HG03457 (cell line): Measurements from ENCODE around the gene INTS12.
"Not testable (repeated sequence)": the region's sequence is repeated elsewhere in the genome, so short reads cannot be mapped to it uniquely, and the experiment has no call there.

Experiments used
- ATAC-seq: cut with Tn5 transposase; IDR thresholded peaks from one replicate; pipeline ENCODE4 v1.9.1; 2021; ENCODE audit warnings: moderate number of reproducible peaks; ENCODE audit not compliant: unreplicated experiment

Gene INTS12, protein sequence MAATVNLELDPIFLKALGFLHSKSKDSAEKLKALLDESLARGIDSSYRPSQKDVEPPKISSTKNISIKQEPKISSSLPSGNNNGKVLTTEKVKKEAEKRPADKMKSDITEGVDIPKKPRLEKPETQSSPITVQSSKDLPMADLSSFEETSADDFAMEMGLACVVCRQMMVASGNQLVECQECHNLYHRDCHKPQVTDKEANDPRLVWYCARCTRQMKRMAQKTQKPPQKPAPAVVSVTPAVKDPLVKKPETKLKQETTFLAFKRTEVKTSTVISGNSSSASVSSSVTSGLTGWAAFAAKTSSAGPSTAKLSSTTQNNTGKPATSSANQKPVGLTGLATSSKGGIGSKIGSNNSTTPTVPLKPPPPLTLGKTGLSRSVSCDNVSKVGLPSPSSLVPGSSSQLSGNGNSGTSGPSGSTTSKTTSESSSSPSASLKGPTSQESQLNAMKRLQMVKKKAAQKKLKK

DNA sequence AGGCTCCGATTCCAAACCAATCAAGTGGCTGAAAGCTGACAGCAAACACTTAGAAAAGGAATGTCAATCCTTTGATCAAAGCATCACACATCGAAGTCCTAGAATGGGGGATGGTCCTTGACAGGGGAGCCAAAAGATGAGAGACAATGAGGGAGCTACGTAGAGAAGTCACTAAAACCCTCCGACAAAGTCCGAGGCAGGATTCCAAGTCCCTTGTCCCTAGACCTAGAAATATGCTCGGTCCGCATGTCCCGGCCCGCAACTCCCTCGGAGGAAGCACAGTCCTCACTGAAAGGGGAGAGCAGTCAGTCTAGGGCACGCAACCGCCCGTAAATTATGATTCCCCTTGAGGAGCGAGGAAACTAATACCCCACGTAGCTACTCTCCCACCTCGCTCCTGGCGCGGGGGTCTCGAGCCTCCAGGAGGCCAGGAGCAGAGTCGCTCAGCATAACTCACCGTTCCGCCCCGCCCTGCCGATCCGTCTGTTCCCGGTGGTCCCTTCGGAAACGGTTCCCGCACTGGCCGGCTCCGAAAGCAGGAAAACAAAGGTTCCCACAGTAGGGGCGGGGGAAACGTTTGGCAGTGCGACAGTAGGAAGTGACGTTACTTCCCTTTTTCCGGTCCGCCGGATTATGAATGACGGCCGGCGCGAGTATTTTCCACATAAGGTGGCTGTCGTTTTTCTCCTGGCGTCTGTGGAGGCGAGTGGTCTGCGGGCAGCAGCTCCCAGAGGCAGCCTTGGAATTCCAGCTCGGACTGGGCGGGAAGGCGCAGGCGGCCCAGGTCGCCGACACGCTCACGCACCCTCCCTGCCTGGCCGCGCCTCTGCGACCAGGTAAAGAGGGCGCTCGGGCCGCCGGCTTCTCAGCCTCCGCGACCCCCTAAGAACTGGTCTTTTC is at the start of gene INTS12, which contains the start of gene GSTCD:
INTS12 (minus strand) TSS at position 509 of the 900 bp plus-strand sequence. CDS start 8,684 bp downstream, outside the sequence.
GSTCD (plus strand) TSS at position 604 of the 900 bp plus-strand sequence. CDS start 8,830 bp downstream, outside the sequence.
- peak; percentile 72 for ATAC-seq

DNA sequence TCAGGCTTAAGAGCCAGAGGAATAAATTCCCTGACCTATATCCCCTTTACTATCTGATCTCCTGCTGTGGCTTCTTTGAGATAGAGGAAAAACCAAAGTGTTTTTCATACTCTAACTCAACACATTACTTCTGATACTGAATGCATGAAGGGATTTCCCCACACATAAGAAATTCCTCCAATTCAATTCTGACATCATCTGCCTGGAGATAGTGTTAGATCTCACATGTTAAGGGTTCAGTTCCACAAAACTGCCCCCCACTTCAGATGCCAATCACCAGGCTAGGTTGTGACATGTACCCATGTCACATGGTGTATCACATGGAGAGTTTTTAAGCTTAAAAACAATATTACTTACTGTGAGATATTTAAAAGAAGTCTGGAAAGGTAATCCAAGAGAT is 46.9 kb upstream of the INTS12 start:
- ATAC-seq: no peak

DNA sequence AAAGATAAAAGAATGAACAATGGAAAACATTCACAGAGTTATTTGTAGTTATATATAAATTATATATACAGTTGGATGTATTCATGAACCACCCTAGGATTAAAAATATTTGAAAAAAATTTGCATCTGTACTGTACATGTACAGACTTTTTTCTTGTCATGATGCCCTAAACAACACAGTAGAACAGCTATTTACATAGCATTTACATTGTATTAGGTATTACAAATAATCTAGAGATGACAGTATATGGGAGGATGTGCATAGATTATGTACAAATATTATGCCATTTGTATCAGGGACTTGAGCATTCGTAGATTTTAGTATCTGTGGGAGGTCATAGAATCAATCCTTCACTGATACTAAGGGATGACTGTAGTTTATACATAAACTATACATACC is 44.9 kb upstream of the INTS12 start:
- ATAC-seq: no peak

DNA sequence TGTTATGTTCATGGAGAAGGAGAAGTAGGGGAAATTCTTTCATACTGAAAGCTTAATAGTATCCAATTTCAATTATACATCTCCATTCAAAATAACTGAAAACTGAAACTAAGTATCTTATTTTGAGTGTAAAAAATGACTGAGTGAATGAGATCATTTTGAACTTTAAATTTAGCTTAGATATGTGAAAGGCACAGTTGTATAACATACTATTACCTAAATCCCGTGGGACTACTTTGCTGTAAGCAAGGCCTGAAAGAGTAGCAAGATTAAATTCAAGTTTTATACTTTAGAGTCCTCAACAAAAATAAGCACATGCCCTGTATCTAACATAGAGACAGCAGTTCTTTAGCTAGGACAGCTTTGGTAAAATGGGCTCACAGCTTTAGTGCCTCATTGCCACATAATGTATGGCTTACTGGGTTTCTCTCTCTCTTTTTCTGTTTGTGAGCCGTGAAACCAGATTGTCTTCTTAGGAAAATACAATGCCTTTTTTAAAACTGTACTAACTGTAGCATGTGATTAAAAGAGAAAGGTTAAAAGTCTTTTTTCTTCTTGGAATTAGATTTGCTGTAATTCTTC is 43.3 kb upstream of the INTS12 start:
- no peak for ATAC-seq

DNA sequence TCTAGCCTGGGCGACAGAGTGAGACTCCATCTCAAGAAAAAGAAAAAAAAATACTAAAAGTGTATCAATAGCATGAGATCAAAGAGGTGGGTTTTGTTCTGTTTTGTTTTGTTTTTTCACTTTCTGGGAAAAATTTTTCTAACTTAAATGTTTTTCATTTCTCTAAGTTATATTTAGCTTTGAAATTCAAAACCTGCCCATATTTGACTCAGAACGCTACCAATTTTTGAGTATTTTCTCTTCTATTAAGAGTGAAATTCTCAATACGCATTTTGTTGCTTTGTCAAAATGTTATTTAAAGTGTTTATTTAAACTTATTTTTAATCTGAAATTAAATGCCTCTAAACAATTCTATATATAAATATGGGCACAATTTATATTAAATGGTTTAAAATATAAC is 39.7 kb upstream of the INTS12 start:
- ATAC-seq: no peak

DNA sequence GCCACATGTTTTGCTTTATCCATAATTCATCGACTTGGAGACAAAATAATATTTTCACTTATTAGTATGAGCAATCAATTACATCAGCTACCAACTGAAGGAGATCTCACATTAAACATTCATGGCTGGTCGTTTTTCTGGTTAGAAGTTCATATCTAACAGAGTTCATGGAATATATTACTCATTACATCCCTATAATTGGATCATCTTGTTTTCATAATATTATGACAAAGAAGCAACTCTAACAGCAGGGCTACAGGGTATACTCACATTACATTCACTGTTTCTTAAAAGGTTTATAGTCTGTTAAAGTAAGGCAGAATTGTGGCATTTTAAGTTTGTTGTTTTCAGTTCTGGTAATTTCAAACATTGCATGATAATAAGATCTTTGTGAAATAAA is 33.1 kb upstream of the INTS12 start:
- ATAC-seq: no peak

DNA sequence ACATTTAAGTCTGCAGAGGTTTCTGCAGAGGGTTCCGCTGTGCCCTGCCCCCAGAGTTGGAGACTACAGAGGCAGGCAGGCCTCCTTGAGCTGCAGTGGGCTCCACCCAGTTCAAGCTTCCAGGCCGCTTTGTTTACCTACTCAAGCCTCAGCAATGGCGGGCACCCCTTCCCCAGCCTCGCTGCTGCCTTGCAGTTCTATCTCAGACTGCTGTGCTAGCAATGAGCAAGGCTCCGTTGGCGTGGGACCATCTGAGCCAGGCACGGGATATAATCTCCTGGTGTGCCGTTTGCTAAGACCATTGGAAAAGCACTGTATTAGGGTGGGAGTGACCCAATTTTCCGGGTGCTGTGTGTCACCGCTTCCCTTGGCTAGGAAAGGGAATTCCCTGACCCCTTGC is 26.7 kb upstream of the INTS12 start:
- not testable (repeated sequence) for ATAC-seq

DNA sequence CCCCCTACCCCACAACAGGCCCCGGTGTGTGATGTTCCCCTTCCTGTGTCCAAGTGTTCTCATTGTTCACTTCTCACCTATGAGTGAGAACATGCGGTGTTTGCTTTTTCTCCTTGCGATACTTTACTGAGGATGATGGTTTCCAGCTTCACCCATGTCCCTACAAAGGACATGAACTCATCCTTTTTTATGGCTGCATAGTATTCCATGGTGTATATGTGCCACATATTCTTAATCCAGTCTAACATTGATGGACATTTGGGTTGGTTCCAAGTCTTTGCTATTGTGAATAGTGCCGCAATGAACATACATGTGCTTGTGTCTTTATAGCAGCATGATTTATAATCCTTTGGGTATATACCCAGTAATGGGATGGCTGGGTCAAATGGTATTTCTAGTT is 21.4 kb upstream of the INTS12 start:
- not testable (repeated sequence) for ATAC-seq

DNA sequence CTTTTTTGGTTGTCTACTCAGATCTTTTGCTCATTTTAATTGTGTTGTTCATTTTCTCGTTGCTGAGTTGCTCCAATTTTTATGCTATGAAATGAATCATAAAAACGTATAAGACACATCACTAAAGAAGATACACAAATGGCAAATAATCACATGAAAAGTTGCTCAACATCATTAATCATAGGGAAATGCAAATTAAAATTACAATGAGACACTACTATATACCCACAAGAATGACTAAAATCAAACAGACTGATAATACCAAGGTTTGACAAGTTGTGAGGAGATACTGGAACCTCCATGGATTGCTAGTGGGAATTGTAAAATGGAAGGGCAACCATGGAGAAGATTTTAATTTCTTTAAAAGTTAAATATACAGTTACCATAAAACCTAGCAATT is 17.1 kb upstream of the INTS12 start:
- ATAC-seq: no peak

DNA sequence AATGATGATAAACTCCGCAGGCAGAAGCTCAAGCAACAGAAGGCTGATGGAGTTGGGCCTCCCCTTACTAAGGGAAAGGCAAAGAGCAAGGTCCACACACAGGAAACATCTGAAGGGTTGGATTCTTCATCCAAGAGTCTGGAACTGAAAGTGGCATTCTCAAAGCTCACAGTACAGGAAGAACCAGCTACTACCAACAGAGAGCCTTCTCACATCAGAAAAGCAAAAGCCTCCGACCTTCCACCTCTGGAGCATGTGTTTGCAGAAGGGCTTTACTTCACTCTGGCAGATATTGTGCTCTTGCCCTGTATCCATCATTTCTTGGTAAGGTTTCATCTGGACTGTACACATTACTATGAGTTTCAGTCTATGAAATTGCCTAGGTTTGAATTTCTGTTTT is 10.7 kb upstream of the INTS12 start:
- ATAC-seq: no peak

DNA sequence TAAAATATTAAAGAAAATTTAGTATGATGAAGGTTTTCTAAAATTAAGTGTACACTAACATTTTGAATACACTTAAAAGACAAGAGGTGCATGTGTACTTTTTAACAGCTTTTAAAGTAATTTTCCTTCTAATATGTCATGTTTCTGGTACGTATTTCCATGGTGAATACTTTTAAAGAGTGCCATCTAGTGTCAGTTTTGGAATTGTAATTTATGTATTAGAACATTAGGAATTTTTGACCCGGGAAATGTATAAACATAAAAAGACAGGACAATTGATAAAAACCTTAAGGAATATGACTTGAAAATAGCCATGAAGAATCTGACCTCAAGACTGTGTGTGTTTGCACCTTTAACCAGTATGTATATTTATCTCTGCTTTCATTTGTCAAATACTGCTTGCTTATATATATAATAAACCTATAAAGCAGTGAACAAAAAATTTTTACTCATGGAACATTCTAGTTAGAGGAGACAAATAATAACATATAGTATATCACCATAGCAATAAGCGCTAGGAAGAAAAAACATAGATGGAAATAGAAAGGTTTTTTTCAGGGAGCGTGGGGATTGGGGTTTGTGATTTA is 7.3 kb upstream of the INTS12 start:
- ATAC-seq: no peak

DNA sequence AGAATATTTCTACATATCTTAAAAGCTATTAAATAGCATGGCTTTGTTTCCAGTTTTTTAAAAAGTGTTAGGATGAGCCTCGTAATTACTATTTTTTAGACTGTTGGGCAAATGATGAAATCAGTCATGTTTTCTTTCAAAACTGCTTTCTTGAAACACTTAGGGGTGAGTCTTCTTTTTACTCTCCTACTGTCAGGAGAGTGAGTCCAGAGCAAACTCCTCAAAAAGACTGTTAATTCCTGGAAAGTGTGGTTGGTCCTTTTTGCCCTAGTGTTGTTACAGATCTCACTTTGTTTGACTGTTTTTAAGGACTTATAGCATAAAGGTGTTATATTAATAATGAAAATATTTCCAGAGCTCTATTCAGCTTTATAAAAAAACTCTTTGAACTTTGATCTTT is 6.4 kb upstream of the INTS12 start:
- ATAC-seq: no peak

DNA sequence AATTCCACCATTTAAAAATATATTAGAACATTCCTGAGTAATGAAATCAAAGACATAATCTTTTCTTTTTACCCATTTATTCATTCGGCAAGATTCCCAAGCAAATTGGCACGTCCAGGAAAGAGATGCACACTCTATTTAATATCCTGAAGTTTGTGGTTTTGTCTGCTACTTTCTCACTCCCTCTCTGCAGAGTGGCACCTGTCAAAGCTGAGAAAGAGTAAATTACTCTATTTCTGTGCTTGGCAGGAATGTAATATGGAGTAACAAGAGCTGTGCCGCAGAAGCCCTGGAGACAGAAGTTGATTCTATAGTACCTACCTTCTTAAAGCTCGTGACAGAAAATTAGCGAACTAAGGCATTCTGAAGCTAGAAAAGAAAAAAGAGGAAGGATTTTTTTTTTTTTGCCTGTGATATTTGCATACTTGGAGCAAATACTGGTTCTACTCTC is 5.6 kb upstream of the INTS12 start:
- no peak for ATAC-seq

DNA sequence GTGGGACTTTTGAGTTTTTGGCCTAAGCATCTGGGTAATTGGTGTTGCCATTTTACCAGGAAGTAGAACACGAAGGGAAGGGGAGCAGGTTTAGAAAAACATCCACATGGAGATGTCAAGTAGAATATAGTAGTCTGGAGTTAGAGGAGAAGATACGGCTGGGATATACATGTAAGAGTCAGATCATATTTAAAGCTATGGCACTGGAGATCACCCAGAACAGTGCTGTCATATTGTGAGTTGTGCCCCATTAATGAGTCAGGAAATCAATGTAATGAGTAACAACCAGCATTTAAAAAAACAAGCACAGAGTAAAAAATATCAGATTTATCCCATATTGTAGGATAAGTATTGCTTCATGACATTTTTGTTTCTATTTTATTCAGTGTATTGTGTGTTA is 4.3 kb upstream of the INTS12 start:
- ATAC-seq: no peak

DNA sequence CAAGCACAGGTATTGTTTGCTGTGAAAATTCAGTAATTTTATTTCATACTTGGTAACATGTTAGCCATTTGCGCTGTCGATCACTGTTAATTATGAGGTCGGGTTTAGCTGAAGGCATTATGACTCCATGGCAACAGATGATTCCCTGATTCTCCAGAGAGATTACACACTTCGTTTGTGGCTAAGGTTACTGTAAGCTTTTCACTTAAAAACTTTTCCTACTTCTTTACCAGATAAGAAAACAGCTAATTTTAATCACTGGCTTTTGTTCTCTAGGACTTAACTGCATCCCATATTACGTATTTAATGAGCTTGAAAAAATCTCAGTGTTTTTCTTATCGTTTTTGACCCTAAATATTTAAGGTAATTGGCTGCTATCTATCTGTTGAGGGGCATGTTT is 2.2 kb upstream of the INTS12 start:
- no peak for ATAC-seq

DNA sequence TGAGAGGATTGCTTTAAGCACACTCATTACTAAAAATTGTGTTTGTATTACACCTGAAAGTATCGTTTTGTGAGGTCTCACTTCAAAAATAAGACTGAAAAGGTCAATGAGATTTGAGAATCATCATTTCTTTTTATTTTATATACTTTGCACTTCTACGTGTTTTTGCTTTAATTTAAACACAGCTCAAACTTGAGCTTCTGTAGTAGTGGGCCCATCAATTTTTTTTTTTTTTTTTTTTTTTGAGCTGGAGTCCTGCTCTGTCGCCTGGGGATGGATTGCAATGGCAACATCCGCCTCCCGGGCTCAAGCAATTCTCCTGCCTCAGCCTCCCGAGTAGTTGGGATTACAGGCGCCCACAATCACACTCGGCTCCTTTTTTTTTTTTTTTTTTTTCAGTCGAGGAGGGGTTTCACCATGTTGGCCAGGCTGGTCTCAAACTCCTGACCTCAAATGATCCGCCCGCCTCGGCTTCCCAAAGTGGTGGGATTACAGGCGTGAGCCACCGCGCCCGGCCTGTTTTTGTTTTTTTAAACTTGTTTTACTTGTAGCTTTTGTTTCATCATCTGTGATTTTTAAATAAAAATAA is 1.6 kb upstream of the INTS12 start:
- ATAC-seq: no peak

DNA sequence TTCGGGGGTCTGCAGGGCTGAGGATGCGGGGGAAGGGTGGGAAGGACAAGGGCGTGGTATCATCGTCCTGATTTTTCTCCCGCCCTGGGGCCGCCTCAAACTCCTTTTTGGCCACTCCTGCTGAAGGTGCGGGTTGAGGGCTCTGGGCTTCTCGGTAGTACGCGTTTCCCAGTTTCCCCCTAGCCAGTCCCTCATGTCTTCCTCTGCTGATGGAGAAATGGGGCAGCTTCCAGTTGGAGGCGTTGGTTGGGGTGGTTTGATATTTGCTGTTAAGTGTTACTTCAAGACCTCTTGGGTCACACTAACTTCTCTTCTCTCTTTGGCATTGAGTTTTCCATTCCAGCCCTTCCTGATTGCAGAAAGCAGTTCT is 577 bp upstream of the INTS12 start:
- peak; percentile 23 for ATAC-seq

DNA sequence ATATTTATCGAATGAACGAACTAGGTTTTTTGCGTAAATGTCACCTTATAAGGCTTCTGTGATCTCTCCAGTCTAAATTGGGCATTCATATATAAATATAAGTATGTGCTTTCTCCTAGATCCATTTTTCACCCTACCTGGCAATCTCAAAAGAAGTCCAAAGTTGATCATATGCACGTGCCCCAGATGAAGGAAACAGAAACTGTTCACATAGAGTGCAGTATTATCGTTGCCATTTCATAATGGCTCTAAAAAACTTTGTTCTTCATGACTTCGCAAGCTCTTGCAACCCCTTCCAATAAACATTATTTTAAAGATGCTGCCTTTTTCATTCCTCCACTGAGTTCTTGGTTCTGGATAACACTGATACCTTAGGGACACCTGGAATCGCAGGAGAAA is 708 bp downstream of the INTS12 start:
- ATAC-seq: no peak

DNA sequence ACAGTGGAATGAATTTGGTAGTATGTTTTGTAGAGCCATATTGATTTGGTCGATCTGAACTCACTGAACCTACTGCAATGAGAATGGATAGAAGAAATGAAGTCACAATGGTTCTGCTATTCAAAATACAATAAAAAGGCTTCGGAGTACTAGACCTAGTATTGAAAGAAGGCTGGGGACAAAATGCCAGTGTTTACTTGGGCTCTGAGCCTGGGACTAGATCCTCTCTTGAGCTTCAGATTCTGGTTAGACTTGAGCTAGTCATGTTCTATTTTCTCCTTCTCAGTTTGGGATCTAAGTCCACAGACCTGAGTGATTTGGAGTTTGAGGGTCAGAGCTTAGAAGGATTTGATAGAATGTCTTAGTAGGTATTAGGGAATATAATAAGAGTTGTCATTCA is 9.9 kb downstream of the INTS12 start:
- ATAC-seq: no peak

DNA sequence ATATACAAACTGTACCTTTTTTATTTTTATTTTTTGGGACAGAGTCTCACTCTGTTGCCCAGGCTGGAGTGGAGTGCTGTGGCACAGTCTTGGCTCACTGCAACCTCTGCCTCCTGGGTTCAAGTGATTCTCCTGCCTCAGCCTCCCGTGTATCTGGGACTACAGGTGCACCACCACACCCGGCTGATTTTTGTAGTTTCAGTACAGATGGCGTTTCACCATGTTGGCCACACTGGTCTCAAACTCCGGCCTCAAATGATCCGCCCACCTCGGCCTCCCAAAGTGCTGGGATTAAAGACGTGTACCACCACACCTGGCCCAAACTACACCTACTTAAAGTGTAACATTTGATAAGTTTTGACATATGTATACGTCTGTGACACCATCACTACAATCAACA is 12.7 kb downstream of the INTS12 start:
- not testable (repeated sequence) for ATAC-seq

DNA sequence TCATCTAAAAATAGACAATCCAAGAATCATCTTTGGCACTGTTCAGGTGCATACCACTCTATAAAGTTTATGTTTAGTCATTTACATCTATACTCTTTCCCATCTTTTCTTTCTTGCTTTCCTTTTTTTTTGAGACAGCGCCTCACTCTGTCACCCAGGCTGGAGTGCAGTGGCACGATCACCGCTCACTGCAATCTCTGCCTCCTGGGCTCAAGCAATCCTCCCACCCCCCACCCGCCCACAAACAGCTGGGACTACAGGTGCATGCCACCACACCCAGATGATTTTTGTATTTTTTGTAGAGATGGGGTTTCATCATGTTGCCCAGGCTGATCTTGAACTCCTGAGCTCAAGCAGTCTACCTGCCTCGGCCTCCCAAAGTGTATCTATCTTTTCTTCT is 13.7 kb downstream of the INTS12 start:
- ATAC-seq: not testable (repeated sequence)
